GM19438 (cell line): Measurements from ENCODE around the gene RAB34.

Experiments
- ATAC-seq: cut with Tn5 transposase; IDR thresholded peaks from one replicate; pipeline ENCODE4 v1.9.1; 2021; ENCODE audit warnings: low read depth; ENCODE audit not compliant: unreplicated experiment

Gene RAB34

GRCh38 chr17:28717578-28718332 is at the start of gene RAB34:
Gene RAB34, minus strand, starts transcription at chr17:28717868. Its CDS starts 602 bp downstream, at chr17:28717266.
- ATAC-seq, result no peak

GRCh38 chr17:28765038-28765437 is 47.4 kb upstream of the RAB34 start:
- ATAC-seq, result no peak

- no peak for ATAC-seq
Measured at GRCh38 chr17:28763804-28764266, 46.2 kb upstream of the RAB34 start.

GRCh38 chr17:28763137-28763799 is 45.6 kb upstream of the RAB34 start:
- no peak for ATAC-seq

- ATAC-seq, result no peak
Measured at GRCh38 chr17:28760601-28761562, 43.2 kb upstream of the RAB34 start.

- ATAC-seq, result no peak
Measured at GRCh38 chr17:28759256-28759865, 41.7 kb upstream of the RAB34 start.

GRCh38 chr17:28758411-28759121 is 40.9 kb upstream of the RAB34 start:
- no peak for ATAC-seq

- no peak for ATAC-seq
Measured at GRCh38 chr17:28756049-28756804, 38.6 kb upstream of the RAB34 start.

GRCh38 chr17:28755486-28755885 is 37.8 kb upstream of the RAB34 start:
- ATAC-seq, result no peak

- ATAC-seq, result no peak
Measured at GRCh38 chr17:28751600-28752366, 34.1 kb upstream of the RAB34 start.

- ATAC-seq, result no peak
Measured at GRCh38 chr17:28750178-28751047, 32.7 kb upstream of the RAB34 start.

GRCh38 chr17:28749516-28750177 is 32.0 kb upstream of the RAB34 start:
- ATAC-seq, result no peak

- ATAC-seq, result no peak
Measured at GRCh38 chr17:28748852-28749515, 31.3 kb upstream of the RAB34 start.

GRCh38 chr17:28747801-28748750 is 30.4 kb upstream of the RAB34 start:
- ATAC-seq, result no peak

- no peak for ATAC-seq
Measured at GRCh38 chr17:28747051-28747691, 29.5 kb upstream of the RAB34 start.
